ENCODE data around the gene GBA2.

The GBA2 gene

DNA sequence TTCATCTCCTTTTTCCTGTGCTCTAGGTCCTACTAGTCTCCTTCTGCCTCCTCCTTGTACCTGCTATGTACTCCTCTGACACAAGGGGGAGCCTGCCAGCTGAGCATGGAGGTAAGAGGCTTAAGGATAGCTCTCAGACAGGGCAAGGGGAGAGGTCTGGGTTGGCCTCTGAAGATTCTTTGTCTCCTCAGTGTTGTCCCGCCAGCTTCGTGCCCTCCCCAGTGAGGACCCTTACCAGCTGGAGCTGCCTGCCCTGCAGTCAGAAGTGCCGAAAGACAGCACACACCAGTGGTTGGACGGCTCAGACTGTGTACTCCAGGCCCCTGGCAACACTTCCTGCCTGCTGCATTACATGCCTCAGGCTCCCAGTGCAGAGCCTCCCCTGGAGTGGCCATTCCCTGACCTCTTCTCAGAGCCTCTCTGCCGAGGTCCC, 12.8 kb downstream of the GBA2 start:
- TF ChIP-seq, protein P1, sequence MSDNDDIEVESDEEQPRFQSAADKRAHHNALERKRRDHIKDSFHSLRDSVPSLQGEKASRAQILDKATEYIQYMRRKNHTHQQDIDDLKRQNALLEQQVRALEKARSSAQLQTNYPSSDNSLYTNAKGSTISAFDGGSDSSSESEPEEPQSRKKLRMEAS (IDR thresholded peaks at IDR 0.05; ENCODE audit: low read depth, low read length), result no peak
- TF ChIP-seq MYC (IDR thresholded peaks at IDR 0.05; ENCODE audit: low read depth, low read length), result no peak
- peak; percentile 82 for TF ChIP-seq CTCF (IDR thresholded peaks at IDR 0.05; ENCODE audit: low read depth, low read length)
- TF ChIP-seq POLR2A (IDR thresholded peaks at IDR 0.05; ENCODE audit: extremely low read depth, insufficient read length), result no peak
- peak; percentile 72 for DNase-seq (ENCODE audit: low read depth)
- H3K4me3 ChIP-seq (ENCODE audit: low read depth, low read length), result no peak overlapping the region

GRCh38 chr9:35734096-35734495, 14.9 kb downstream of the GBA2 start:
- no peak for TF ChIP-seq POLR2A (IDR thresholded peaks at IDR 0.05; ENCODE audit: extremely low read depth, insufficient read length)
- TF ChIP-seq, protein P1 (IDR thresholded peaks at IDR 0.05; ENCODE audit: low read depth, low read length), result no peak
- TF ChIP-seq CTCF (IDR thresholded peaks at IDR 0.05; ENCODE audit: low read depth, low read length), result no peak
- H3K4me3 ChIP-seq (ENCODE audit: low read depth, low read length), result no peak overlapping the region
- DNase-seq (ENCODE audit: low read depth), result no peak

- DNase-seq (ENCODE audit: low read depth), result peak; percentile 51
- no peak for TF ChIP-seq MYC (IDR thresholded peaks at IDR 0.05; ENCODE audit: low read depth, low read length)
- TF ChIP-seq POLR2A (IDR thresholded peaks at IDR 0.05; ENCODE audit: extremely low read depth, insufficient read length), result no peak
- no peak for TF ChIP-seq CTCF (IDR thresholded peaks at IDR 0.05; ENCODE audit: low read depth, low read length)
- TF ChIP-seq, protein P1 (IDR thresholded peaks at IDR 0.05; ENCODE audit: low read depth, low read length), result no peak
- peak overlapping the region; percentile 82 for H3K4me3 ChIP-seq (ENCODE audit: low read depth, low read length)
Measured at GRCh38 chr9:35732800-35733541, 16.1 kb downstream of the GBA2 start.

DNA sequence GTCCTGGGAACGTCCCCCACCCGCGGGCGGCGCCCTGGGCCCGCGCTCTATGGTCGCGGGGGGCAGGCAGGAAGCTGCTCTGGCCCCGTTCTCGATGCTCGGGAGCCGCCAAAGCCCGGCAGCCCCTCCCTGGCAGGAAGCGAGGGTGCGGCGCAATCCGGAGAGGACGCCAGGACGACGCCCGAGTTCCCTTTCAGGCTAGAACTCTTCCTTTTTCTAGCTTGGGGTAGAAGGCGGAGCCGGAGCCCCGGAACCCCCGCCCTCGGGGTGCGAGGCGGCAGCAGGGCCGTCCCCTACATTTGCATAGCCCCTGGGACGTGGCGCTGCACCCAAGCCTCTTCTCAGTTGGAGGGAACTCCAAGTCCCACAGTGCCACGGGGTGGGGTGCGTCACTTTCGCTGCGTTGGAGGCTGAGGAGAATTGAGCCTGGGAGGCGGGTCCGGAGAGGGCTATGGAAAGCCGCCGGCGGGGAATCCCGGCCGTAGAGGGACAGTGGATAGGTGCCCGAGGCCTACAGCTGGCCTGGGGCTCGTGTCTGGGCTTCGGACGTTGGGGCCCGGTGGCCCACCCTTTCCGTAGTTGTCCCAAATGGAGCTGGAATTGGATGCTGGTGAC, 16.7 kb downstream of the GBA2 start, which contains the start of the genes CREB3 and TLN1:
Gene CREB3 (plus strand): TSS at position 482 of the 615 bp plus-strand sequence. CDS start 107 bp downstream, at position 589.
Gene TLN1 (minus strand): TSS at position 11 of the 615 bp plus-strand sequence. CDS start 6,501 bp downstream, outside the sequence.
- peak; percentile 97 for DNase-seq (ENCODE audit: low read depth)
- TF ChIP-seq, protein P1 (IDR thresholded peaks at IDR 0.05; ENCODE audit: low read depth, low read length), result peak; percentile 26; the same call in 1 of the 2 replicates
- peak; percentile 15 for TF ChIP-seq POLR2A (IDR thresholded peaks at IDR 0.05; ENCODE audit: extremely low read depth, insufficient read length)
- TF ChIP-seq MYC (IDR thresholded peaks at IDR 0.05; ENCODE audit: low read depth, low read length), result peak; percentile 30; the same call in 1 of the 2 replicates
- TF ChIP-seq CTCF (IDR thresholded peaks at IDR 0.05; ENCODE audit: low read depth, low read length), result no peak

DNA sequence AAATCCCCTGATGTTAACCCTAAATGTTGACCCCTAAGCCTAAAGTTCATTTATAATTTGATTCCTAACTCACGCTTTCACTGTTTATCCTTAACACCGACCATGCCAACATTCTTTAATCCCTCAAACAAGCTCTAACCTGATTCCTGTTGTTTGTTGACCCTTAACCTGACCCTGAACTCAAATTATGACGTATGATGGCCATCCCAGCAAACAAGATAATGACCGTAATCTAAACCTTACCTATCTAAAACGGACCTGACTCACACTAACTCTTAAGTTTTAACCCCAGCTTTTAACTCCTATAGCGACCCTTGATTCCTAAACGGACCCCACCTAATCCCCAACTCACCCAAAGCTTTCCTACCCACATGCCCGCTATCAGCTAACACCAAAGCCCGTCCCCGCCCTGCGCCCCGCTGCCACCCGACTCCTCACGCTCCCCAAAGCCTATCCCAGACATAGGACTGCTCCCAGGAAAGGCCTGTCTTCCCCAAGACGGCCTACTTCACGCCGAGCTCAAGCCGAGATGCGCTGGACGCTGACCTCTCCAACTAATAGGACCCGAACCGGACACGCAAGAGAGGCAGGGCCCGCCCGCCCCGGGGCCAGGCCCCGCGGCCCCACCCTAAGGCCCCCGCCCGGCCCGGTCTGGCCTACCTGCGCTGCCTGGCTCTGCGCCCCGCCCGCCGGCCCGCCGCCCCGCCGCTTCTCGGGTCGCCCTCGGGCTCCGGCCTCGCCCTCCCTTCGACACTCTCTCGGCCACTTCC, 17.4 kb downstream of the GBA2 start:
- peak overlapping the region; percentile 90 for H3K4me3 ChIP-seq (ENCODE audit: low read depth, low read length)
- TF ChIP-seq CTCF (IDR thresholded peaks at IDR 0.05; ENCODE audit: low read depth, low read length) (no peak), MYC (IDR thresholded peaks at IDR 0.05; ENCODE audit: low read depth, low read length) (no peak), POLR2A (IDR thresholded peaks at IDR 0.05; ENCODE audit: extremely low read depth, insufficient read length) (no peak)
- TF ChIP-seq, protein P1 (IDR thresholded peaks at IDR 0.05; ENCODE audit: low read depth, low read length), result no peak
- DNase-seq (ENCODE audit: low read depth), result peak; percentile 27

More for the DNA sequence above, 16.7 kb downstream of the GBA2 start, which contains the start of the genes CREB3 and TLN1:
- peak within 1 kb of the TSS; percentile 90 for H3K4me3 ChIP-seq (ENCODE audit: low read depth, low read length)

Measured in NB4 (cell line).